ENCODE data around the gene CAMK1D.

The CAMK1D gene

DNA sequence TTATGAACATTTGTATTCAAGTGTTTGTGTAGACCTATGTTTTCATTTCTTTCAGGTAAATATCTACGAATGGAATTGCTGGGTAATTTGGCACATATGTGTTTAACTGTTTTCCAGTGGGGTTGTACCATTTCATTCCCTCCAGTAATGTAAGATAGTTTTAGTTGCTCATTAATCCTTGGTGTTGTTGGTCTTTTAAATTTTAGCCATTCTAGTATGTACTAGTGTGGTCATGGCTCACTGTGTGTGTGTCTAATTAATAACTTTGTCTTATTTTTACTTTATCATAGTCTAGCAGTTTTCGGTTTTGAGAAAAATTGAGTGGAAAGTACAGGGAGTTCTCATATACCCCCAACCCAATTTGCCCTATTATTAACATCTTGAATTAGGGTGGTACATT, 278.8 kb downstream of the CAMK1D start:
- TF ChIP-seq, protein P1, sequence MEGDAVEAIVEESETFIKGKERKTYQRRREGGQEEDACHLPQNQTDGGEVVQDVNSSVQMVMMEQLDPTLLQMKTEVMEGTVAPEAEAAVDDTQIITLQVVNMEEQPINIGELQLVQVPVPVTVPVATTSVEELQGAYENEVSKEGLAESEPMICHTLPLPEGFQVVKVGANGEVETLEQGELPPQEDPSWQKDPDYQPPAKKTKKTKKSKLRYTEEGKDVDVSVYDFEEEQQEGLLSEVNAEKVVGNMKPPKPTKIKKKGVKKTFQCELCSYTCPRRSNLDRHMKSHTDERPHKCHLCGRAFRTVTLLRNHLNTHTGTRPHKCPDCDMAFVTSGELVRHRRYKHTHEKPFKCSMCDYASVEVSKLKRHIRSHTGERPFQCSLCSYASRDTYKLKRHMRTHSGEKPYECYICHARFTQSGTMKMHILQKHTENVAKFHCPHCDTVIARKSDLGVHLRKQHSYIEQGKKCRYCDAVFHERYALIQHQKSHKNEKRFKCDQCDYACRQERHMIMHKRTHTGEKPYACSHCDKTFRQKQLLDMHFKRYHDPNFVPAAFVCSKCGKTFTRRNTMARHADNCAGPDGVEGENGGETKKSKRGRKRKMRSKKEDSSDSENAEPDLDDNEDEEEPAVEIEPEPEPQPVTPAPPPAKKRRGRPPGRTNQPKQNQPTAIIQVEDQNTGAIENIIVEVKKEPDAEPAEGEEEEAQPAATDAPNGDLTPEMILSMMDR (IDR thresholded peaks at IDR 0.05; ENCODE audit: control insufficient read depth, extremely low read depth, insufficient read depth) = no peak
- DNase-seq (ENCODE audit: low read depth) = no peak
- no peak overlapping the region for H3K4me3 ChIP-seq (ENCODE audit: low read depth, low read length)

DNA sequence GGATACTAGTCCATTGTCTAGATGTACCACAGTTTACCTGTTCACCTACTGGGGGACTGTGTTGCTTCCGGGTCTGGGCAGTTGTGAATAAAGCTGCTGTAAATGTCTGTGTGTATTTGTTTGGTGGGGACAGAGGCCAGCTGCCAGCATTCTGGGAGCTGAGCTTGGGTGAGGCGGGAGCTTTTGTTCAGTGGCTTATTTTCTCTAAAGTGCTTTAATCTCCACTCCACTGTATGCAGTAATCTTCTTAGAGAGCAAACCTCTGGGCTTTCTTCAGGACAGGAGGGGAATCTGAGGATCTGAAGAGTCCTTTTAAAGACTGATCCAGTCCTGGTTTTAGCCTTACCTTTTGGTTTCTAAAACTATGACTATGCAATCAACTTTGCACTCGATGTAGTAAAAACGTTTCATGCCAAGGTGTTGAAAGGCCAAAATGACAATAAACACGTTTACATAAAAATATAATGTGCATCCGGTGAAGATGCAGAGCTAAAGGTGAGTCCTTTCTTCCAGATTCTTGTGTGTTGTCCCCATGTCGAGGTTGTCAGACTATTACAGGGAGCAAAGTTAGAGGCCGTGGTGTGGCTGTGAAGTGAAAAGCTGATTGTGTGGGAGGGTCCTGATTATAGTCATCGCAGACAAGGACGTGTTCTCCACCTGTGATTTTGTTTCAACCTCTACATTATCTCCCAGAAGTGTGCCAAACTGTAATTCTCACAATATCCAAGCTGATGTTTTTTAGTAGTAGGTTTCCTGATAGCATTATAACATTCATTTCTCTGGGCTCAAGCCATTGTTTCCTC, 279.8 kb downstream of the CAMK1D start:
- H3K4me3 ChIP-seq (ENCODE audit: low read depth, low read length) = no peak overlapping the region
- TF ChIP-seq, protein P1 (IDR thresholded peaks at IDR 0.05; ENCODE audit: control insufficient read depth, extremely low read depth, insufficient read depth) = no peak
- no peak for DNase-seq (ENCODE audit: low read depth)

DNA sequence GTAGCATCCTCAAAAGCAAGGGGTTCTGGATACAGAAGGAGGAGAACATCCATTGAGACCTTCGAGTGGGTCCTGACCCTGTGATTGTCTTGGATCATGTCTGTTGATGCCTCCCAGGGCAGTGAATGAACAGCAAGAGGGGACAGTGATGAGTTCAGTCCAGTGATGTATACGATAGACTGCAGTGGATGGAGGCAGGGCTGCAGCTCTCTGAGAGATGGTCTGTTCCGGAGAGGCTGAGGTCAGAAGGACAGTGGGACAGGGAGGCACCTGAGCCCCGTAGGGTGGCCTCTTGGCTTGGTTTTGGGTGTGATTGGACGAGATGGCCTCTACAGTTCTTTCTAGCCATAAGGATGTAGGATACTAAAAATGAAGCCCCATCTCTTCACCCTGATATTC, 280.4 kb downstream of the CAMK1D start:
- DNase-seq (ENCODE audit: low read depth) = no peak

DNA sequence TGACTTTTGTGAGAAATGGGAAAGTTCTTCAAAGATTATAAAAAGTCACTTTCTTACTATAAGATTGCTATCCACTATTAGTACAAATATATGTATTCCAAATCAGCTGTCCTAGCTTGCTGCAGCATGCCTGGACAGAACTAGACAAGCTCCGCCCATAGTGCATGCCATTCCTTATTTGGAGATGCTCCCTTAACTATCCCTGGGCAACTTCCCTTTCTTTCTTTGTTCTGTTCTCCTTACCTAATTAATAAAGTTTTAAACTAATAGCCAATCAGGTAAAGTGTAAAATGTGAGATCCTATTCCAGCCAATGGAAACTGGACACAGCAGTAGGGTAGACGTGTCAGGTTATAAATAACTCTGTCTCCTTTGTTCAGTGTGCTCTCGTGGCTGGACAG, 281.9 kb downstream of the CAMK1D start:
- H3K4me3 ChIP-seq (ENCODE audit: low read depth, low read length) = no peak overlapping the region
- DNase-seq (ENCODE audit: low read depth) = peak; percentile 54
- TF ChIP-seq, protein P1 (IDR thresholded peaks at IDR 0.05; ENCODE audit: control insufficient read depth, extremely low read depth, insufficient read depth) = no peak

More for the DNA sequence above, 280.4 kb downstream of the CAMK1D start:
- TF ChIP-seq, protein P1 (IDR thresholded peaks at IDR 0.05; ENCODE audit: control insufficient read depth, extremely low read depth, insufficient read depth) = no peak
- H3K4me3 ChIP-seq (ENCODE audit: low read depth, low read length) = no peak overlapping the region

DNA sequence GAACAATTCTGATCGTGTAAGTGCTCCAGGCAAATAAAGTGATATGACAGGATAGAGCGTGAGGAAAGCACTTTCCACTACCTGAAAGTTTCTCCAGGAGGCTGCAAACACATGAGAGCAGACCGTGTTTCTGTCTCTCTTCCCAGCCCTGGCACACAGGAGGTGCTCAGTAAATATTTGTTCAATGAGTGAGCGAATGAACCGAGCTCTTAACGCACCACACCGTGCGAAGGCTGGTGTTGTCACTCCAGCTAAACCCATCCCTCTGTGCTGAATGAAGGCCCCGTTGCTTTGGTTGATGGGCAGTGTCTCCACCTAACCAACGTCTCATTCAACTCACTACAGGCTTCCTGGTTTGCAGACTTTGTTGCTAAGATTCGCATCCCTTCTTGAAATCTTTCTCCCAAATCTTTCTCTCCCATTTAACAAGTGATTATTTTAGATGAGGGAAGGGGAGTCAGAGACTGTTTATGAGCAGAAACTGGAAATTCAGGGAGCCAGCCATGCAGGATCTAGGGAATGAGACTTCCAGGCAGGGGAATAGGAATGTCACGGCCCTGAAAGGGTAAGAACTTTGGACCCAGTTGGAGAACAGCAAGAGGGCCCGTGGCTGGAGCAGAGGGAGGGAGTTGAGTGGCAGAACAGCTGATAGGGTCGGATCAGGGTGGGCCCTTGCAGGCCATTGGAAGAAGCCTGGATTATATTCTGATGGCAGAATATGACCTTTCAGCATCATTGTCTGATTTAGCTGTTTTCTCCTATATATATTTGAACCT, 282.6 kb downstream of the CAMK1D start:
- peak; percentile 79 for DNase-seq (ENCODE audit: low read depth)
- no peak overlapping the region for H3K4me3 ChIP-seq (ENCODE audit: low read depth, low read length)
- TF ChIP-seq, protein P1 (IDR thresholded peaks at IDR 0.05; ENCODE audit: control insufficient read depth, extremely low read depth, insufficient read depth) = no peak

DNA sequence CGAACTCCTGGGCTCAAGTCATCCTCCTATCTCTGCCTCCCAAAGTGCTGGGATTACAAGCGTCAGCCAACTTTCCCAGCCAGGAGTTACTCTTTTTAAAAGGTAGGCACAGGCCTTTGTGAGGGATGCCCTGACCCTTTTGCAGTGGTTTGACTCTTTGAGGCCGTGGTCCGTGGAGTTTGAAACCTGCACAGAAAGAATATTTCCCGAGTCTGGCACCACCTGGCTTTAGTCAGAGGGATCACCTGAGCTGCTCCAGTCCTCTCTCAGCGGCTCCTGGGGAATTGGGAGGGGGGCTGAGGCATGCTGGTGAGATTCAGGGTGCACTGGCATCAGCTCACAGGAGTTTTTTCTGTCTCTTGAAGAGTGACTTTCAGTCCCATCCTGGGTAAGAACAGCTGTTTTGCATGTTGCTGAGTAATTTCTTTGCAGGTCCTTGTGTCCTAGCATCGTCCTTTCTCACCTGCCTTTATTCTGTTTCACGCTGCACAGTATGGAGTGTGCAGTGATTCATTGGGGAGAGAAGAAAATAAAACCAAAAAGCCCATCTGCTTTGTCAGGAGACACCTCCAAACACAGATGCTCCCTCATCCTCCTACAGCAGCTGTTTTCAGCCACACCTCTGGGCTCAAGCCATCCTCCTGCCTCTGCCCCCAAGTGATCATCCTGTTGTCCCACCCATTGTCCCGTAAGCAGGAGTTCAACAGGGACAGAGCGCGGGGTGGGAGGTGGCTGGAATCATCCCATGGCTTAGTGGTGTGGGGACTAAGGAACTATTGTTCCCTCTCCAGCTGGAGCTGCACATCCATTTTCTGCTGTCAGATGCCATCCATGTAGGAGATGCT, 284.7 kb downstream of the CAMK1D start:
- TF ChIP-seq, protein P1 (IDR thresholded peaks at IDR 0.05; ENCODE audit: control insufficient read depth, extremely low read depth, insufficient read depth) = no peak
- H3K4me3 ChIP-seq (ENCODE audit: low read depth, low read length) = no peak overlapping the region
- DNase-seq (ENCODE audit: low read depth) = no peak
